Muscle layer of duodenum (tissue), 2 donors: ENCODE results near the gene ASPA.

Source experiments
- H3K27ac ChIP-seq: one replicate; pipeline ENCODE4 v1.7.0; 2013; ENCODE audit warnings: mild to moderate bottlenecking, low read length
- H3K27me3 ChIP-seq: one replicate; pipeline ENCODE4 v1.7.0; 2013; ENCODE audit warnings: low read depth, mild to moderate bottlenecking, control low read depth, low read length
- H3K36me3 ChIP-seq, 2 donors: one replicate each; pipeline ENCODE4 v1.7.0; 2013; ENCODE audit warnings: low read length in 2 of 2, control low read depth in 1 of 2, mild to moderate bottlenecking in 1 of 2; ENCODE audit not compliant: insufficient read depth in 2 of 2, control insufficient read depth in 1 of 2
- H3K4me1 ChIP-seq, 2 donors: one replicate each; pipeline ENCODE4 v1.7.0; 2013; ENCODE audit warnings: low read length in 2 of 2, mild to moderate bottlenecking in 2 of 2, control low read depth in 1 of 2, moderate library complexity in 1 of 2; ENCODE audit not compliant: insufficient read depth in 2 of 2, control insufficient read depth in 1 of 2
- H3K4me3 ChIP-seq, 2 donors: one replicate each; pipeline ENCODE4 v1.7.0; 2013; ENCODE audit warnings: low read length in 2 of 2, low read depth in 1 of 2, mild to moderate bottlenecking in 1 of 2
- H3K9me3 ChIP-seq, 2 donors: one replicate each; pipeline ENCODE4 v1.7.0; 2013; ENCODE audit warnings: low read length in 2 of 2, control low read depth in 1 of 2, mild to moderate bottlenecking in 1 of 2; ENCODE audit not compliant: control insufficient read depth in 1 of 2
- donor health status: healthy.

Gene ASPA

DNA sequence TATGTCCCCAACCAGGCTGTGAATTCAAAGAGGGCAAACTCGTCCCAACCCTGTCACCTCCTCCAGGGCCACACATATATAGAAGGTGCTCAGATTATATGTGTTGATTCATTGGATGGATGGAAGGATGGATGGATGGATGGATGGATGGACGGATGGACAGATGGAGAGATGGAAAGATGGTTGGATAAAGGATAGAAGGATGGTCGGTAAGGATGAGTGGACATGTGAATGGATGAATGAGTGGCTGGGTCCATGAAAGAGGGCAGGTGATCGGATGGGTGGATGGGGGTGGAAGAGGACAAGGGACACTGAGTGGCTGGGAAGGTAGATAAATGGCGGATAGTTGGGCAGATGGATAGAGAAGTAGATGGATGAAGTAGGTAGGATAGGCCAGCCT lies 51.7 kb downstream of the ASPA start:
- Histone ChIP-seq H3K4me1 (peaks cover 2 to 3% of the 10 kb centered on the region in 2 donors), H3K27me3 (no peaks in the 10 kb centered on the region), H3K36me3 (no peaks in the 10 kb centered on the region), H3K4me3 (no peak overlapping the region), H3K27ac (no peak overlapping the region), H3K9me3 (no peaks in the 10 kb centered on the region)

DNA sequence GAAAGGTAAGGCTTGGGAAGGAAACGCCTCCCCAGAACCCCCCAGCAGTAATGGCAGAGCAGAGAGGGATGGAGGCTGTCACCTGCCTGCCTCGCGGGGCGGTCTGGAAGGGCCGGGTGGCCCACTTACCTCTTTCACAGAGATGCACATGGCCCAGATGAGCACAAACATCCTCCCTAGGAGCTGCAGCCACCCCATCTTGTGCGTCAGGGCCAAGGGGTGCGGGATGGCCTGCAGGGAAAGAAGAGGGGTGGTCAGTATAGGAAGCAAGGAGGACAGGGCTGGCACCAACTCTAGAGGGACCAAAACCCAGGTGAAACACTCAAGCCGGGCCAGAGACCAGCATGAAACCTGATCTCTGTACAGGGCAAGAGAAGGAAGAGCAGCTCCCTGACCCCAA lies 52.1 kb downstream of the ASPA start:
- Histone ChIP-seq H3K4me3 (no peak overlapping the region), H3K27ac (no peak overlapping the region), H3K4me1 (peaks cover 2 to 3% of the 10 kb centered on the region in 2 donors), H3K9me3 (no peaks in the 10 kb centered on the region), H3K27me3 (no peaks in the 10 kb centered on the region), H3K36me3 (no peaks in the 10 kb centered on the region)

DNA sequence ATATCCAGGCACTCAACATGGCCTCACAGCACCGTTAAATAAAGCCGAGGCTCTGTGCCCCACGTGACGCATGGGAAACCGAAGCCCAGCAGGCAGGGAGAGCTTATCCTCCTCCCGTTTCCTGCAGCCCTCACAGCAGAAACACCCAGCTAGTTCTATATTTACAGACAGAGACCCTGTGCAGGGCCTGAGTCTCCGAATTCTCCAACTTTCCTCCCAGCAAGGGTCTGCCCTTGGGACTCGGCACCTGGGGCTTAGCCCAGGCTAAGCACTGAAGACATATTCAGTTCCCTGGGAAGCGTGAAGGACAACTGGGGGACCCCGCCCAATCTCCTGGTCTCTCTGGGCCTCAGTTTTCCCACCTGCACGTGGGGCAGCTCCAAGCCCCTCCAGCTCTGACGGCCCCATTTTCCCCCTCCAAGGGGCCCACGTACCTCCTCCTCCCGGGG lies 52.6 kb downstream of the ASPA start:
- Histone ChIP-seq H3K4me3 (peak overlapping the region in 1 of 2 donors; percentile 8), H3K9me3 (no peaks in the 10 kb centered on the region), H3K4me1 (peaks cover 2 to 3% of the 10 kb centered on the region in 2 donors), H3K36me3 (no peaks in the 10 kb centered on the region), H3K27ac (no peak overlapping the region), H3K27me3 (no peaks in the 10 kb centered on the region)

DNA sequence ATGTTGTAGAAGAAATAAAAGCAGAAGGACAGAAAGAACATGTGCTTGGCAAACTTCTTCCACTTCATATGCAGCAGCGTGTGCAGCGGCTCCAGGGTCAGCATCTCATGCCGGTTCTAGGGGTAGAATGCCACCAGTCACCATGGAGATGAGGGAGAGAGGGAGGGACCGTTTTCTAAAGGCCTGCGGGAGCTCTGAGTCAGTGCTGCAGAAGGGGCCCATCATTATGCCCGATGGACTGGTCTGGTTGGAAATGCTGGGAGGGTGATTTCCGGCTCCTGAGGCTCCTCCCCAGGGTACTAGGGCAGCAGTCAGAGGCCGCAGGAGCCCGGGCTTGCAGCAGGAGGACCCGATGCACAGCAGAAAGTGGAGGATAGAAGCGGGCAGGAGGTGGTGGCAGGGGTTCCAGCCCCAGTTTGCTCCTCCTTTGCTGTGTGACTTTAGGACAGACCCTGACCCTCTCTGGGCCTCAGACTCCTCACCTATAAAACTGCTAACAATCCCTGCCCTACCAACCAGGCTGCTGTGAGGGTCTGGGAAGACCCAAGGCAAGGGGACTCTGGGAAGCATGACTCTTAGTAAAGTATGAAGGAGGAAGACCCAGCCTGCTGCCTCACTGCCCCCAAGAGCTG lies 53.2 kb downstream of the ASPA start:
- Histone ChIP-seq H3K4me3 (peak overlapping the region in 1 of 2 donors; percentile 8), H3K27me3 (no peaks in the 10 kb centered on the region), H3K27ac (no peak overlapping the region)

DNA sequence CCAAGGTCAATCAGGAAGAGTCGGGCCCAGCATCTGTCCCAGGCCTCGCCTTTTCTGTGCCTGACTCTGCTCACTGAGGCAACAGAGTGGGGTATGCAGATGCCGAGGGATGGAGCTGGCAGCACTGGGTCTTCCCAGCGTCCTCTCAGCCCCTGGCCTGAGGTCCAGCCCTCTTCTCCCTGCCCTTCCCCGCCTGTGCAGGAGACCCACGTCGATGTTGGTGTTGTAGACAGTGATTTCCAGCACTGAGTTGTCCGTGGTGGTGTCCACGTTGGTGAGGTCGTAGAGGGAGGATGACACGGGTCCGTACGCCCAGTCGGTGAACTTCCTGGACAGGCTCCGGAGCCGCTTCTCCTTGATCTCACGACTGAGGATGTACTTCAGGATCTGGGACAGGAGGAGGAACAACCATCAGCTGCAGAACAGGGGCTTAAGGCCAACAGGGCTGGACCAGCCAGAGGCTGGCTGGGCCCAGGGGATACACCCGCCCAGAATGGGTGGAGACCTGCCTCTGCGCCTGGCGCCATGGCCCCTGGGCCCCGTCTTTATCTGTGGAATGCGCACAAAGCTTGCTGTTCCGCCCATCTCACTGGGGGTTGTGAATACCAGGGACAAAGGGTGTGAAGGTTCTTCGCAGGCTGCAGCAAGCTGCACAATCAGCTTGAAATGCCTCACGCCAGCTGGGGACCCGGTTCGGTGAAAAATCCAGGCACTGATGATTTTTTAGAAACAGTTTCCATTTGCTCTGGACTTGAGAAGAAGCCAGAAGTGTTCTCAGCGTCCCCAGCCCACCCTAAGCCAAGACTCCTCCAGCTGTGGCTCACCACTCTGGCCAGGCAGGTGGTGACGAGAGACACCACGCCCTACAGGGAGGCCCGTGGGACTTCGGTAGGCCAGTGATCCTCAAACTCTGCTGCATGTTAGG lies 54.3 kb downstream of the ASPA start:
- no peak overlapping the region for H3K27ac ChIP-seq
- H3K9me3 ChIP-seq = no peaks in the 10 kb centered on the region
- H3K27me3 ChIP-seq = no peaks in the 10 kb centered on the region
- H3K4me1 ChIP-seq = peaks cover 2 to 6% of the 10 kb centered on the region in 2 donors
- peak overlapping the region in 1 of 2 donors; percentile 22 for H3K4me3 ChIP-seq
- no peaks in the 10 kb centered on the region for H3K36me3 ChIP-seq

More for the DNA sequence above, 53.2 kb downstream of the ASPA start:
- no peaks in the 10 kb centered on the region for H3K9me3 ChIP-seq
- H3K4me1 ChIP-seq = peaks cover 2 to 3% of the 10 kb centered on the region in 2 donors
- H3K36me3 ChIP-seq = no peaks in the 10 kb centered on the region

DNA sequence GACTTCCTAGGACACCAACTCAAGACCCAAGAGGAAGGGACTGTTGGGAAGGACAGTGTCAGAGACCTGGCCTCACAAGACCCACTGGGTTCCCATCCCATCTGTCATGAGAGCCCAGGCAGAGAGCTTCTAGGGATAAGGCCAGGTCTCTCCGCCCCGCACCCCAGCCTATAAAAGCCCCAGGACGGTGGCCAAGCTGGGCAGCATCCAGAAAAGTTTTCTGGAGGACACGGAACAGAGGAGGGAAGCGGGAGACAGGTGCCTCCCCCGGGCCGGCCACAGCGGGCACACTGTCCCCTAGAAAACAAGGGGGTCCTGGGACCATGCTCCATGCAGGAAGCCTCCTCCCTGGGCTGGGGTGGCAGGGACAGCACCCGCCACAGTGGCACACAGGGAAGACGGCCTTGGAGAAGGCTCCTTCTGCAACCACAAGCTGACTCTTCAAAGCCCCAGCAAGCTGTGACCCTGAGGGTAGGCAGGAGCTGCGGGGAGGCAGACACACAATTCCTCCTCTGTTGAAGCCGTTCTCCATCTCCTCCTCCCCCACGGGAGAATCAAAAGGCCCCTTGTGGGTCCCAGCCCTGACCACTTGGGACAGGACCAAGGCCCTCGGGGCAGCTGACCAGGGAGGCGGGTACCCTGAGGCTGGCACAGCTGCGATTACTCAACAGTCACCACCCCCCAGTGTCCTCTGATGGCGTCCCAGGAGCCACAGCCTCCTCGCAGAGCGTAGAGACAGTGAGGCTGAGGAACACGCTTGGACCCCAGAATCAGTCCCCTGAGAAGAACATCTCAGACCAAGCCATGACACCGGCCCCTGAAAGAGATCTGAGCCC lies 55.7 kb downstream of the ASPA start:
- Histone ChIP-seq H3K4me1 (peaks cover 2 to 14% of the 10 kb centered on the region in 2 donors), H3K27me3 (no peaks in the 10 kb centered on the region), H3K36me3 (no peaks in the 10 kb centered on the region), H3K9me3 (no peaks in the 10 kb centered on the region), H3K4me3 (no peak overlapping the region), H3K27ac (no peak overlapping the region)

DNA sequence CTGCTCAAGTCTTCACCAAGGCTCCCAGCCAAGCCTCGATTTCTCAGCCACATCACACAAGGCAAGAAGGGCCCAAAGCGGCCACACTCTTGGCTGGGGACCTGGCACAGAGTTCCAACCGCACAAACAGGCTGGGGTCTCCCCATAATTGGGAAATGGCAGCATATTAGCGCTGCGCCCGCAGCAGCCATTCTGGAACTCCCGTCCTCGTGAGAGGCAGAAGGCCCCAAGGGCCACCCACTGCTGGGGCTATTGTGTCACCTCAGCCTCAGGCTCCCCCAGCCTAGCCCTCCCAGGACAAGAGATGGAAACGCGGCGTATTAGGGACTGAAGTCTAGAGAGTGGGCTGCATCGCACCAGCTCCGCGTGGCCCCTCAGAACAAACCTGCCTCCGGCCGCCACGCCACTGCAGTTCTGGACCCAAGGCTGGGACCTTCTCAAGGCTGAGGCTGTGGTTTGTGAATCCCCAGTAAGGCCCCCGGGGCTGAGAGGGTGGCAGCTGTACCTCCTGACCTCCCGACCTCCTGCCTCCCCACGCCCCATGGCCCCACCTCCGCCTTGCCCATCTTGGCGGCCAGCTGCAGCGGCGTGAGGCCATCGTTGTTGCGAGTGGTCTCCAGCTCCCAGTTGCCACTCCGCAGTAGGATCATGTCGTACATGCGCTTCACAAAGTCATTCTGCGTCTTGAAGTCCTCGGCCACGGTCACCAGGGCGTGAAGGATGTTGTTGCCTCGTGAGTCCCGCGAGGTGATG lies 56.5 kb downstream of the ASPA start:
- Histone ChIP-seq H3K27me3 (no peaks in the 10 kb centered on the region), H3K9me3 (no peaks in the 10 kb centered on the region), H3K27ac (no peak overlapping the region), H3K4me1 (peaks cover 2 to 14% of the 10 kb centered on the region in 2 donors), H3K36me3 (no peaks in the 10 kb centered on the region), H3K4me3 (no peak overlapping the region)

DNA sequence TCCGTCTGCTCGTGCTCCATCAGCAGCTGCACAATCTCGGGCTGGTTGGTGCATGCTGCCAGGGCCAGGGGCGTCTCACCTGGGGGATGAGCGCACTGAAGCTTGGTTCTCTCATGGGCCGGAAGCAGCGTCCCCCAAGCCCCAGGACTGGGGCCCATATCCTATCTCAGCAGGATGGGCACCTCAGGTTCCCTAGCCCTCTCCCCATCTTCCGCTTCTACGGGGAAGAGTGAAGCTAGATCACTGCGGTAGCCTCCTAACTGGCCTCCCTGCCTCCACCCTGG lies 57.0 kb downstream of the ASPA start:
- Histone ChIP-seq H3K27ac (no peak overlapping the region), H3K36me3 (no peaks in the 10 kb centered on the region), H3K9me3 (no peaks in the 10 kb centered on the region), H3K4me3 (no peak overlapping the region), H3K27me3 (no peaks in the 10 kb centered on the region), H3K4me1 (peaks cover 2 to 14% of the 10 kb centered on the region in 2 donors)

DNA sequence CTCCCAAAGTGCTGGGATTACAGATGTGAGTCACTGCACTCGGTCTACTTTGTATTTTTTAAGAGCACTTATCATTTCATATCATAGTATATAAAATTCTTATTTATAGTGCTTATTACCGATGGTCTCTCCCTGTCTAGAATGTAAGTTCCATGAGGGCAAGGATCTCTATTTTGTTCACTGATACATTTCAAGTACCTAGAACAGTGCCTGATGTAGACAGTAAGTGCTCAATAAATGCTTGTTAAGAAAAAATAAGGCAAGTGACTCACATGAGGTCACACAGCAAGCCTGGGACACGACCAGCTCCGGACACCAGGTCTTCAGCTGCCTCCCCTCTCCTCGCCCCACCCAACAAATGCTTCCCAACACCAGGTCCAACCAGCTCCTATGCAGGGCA lies 58.0 kb downstream of the ASPA start:
- peaks cover 2 to 14% of the 10 kb centered on the region in 2 donors for H3K4me1 ChIP-seq
- no peaks in the 10 kb centered on the region for H3K36me3 ChIP-seq
- no peaks in the 10 kb centered on the region for H3K9me3 ChIP-seq
- H3K27me3 ChIP-seq = no peaks in the 10 kb centered on the region
- H3K27ac ChIP-seq = no peak overlapping the region
- H3K4me3 ChIP-seq = no peak overlapping the region

DNA sequence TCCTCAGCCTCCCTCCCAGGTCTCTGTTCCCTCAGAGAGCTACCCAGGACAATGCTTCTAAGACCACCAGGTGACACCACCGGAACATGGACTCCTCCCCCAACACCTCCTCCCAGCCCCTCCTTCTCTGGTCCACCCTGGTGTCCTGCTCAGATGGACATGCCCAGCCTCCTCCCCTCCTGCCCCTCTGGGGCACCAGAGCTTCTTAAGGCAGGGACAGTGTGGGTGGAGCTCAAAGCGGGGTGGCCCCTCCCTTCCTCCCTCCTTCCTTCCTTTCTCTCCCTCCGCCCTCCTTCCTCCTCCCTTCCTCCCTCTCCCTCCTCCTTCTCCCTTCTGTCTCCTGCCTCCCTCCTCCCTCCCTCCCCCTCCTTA lies 59.1 kb downstream of the ASPA start:
- H3K9me3 ChIP-seq = no peaks in the 10 kb centered on the region
- H3K4me1 ChIP-seq = peaks cover 0 to 14% of the 10 kb centered on the region in 2 donors
- no peak overlapping the region for H3K4me3 ChIP-seq
- H3K27me3 ChIP-seq = no peaks in the 10 kb centered on the region
- H3K36me3 ChIP-seq = no peaks in the 10 kb centered on the region
- no peak overlapping the region for H3K27ac ChIP-seq
